ENCODE data around the gene LDB2. TPM values are rescaled to one million over a fixed set of nuclear protein-coding genes. Genes with fewer than 3 reads are reported as not detected.

Gene LDB2
- total and polyA plus RNA-seq, 8 donors, result 4.0 to 11.6 (median 5.9) TPM

GRCh38 chr4:16896881-16897750 lies 1.3 kb downstream of the LDB2 start:
- TF ChIP-seq CTCF (IDR thresholded peaks at IDR 0.05), result no peak
- ATAC-seq, result no peak

GRCh38 chr4:16894406-16894805 lies 4.0 kb downstream of the LDB2 start:
- Histone ChIP-seq H3K27ac (no peak overlapping the region), H3K4me1 (no peaks in the 10 kb centered on the region), H3K36me3 (no peaks in the 10 kb centered on the region), H3K27me3 (no peaks in the 10 kb centered on the region), H3K9me3 (no peaks in the 10 kb centered on the region), H3K4me3 (no peak overlapping the region)
- FAIRE-seq (no peak), ATAC-seq (no peak), DNase-seq (no peak)
- intact Hi-C loops (cut with DNase I), result no loop called here
- WGBS, 2 donors, result 95 to 97% methylated on average over 1 of the region's 1 CpG
- no peak for TF ChIP-seq CTCF (IDR thresholded peaks at IDR 0.05)

More at GRCh38 chr4:16896881-16897750, 1.3 kb downstream of the LDB2 start:
- Histone ChIP-seq H3K4me1 (no peaks in the 10 kb centered on the region), H3K4me3 (peak overlapping the region in 3 of 4 donors; percentile 6 to 36 (median 8)), H3K27ac (peak overlapping the region in 2 of 4 donors; percentile 11 to 44), H3K9me3 (no peaks in the 10 kb centered on the region), H3K36me3 (no peaks in the 10 kb centered on the region), H3K27me3 (no peaks in the 10 kb centered on the region)
- FAIRE-seq (no peak), DNase-seq (no peak)
- intact Hi-C loops (cut with DNase I), result no loop called here
- 23 to 25% methylated on average over 7 of the region's 7 CpGs for WGBS, 2 donors

- ATAC-seq (no peak), DNase-seq (no peak), FAIRE-seq (no peak)
- TF ChIP-seq CTCF (IDR thresholded peaks at IDR 0.05), result no peak
- Histone ChIP-seq H3K27me3 (no peaks in the 10 kb centered on the region), H3K27ac (no peak overlapping the region), H3K9me3 (no peaks in the 10 kb centered on the region), H3K36me3 (no peaks in the 10 kb centered on the region), H3K4me1 (no peaks in the 10 kb centered on the region), H3K4me3 (no peak overlapping the region)
- intact Hi-C loops (cut with DNase I), result no loop called here
- WGBS, 2 donors, result 29 to 31% methylated on average over 2 of the region's 2 CpGs
Measured at GRCh38 chr4:16893141-16893651, 5.2 kb downstream of the LDB2 start.

- ATAC-seq (no peak), DNase-seq (no peak), FAIRE-seq (no peak)
- intact Hi-C loops (cut with DNase I), result no loop called here
- no peaks in the 10 kb centered on the region for H3K36me3 ChIP-seq
- TF ChIP-seq CTCF (IDR thresholded peaks at IDR 0.05), result no peak
- H3K9me3 ChIP-seq, result no peaks in the 10 kb centered on the region
- H3K4me3 ChIP-seq, result no peak overlapping the region
- no peaks in the 10 kb centered on the region for H3K4me1 ChIP-seq
- 61 to 71% methylated on average over 2 of the region's 2 CpGs for WGBS, 2 donors
- H3K27ac ChIP-seq, result no peak overlapping the region
- H3K27me3 ChIP-seq, result no peaks in the 10 kb centered on the region
Measured at GRCh38 chr4:16890651-16891050, 7.8 kb downstream of the LDB2 start.

GRCh38 chr4:16889945-16890344 lies 8.5 kb downstream of the LDB2 start:
- Histone ChIP-seq H3K27me3 (no peaks in the 10 kb centered on the region), H3K4me1 (no peaks in the 10 kb centered on the region), H3K4me3 (no peak overlapping the region), H3K27ac (no peak overlapping the region), H3K9me3 (no peaks in the 10 kb centered on the region), H3K36me3 (no peaks in the 10 kb centered on the region)
- TF ChIP-seq CTCF (IDR thresholded peaks at IDR 0.05), result no peak
- intact Hi-C loops (cut with DNase I), result no loop called here
- WGBS, 2 donors, result 35 to 39% methylated on average over 3 of the region's 3 CpGs
- FAIRE-seq (no peak), ATAC-seq (no peak), DNase-seq (no peak)

Data from pancreas (tissue), 10 donors.